HepG2 (cell line): ENCODE results near the gene P3H3. TPM values are rescaled to one million over a fixed set of nuclear protein-coding genes. Genes with fewer than 3 reads are reported as not detected.

Experiments
- ASH2L ChIP-seq: fragments of 300-600, 200-600 bp; sonication (generic); IDR thresholded peaks from 2 replicates; pipeline ENCODE4 v1.7.0; 2017; ENCODE audit warnings: low read depth, mild to moderate bottlenecking, moderate library complexity, mixed read lengths, low read length; ENCODE audit not compliant: insufficient read length
- ATF1 ChIP-seq: IDR thresholded peaks from 2 replicates; pipeline ENCODE4 v1.6.1; 2016; ENCODE audit warnings: mild to moderate bottlenecking, control low read depth
- EP300 ChIP-seq, 3 experiments: sonication (generic) in 1 of 3; formaldehyde crosslinking in 1 of 3; IDR thresholded peaks; 2 replicates each; pipeline versions ENCODE4 v1.5.1 to v1.6.1; 2011 to 2020; ENCODE audit warnings: low read depth in 2 of 3, low read length in 2 of 3, borderline replicate concordance in 1 of 3, improper control_type of control experiment in 1 of 3, mild to moderate bottlenecking in 1 of 3, missing genetic modification reagents in 1 of 3, moderate library complexity in 1 of 3
- GABPA ChIP-seq, 2 experiments: IDR thresholded peaks; 2 replicates each; pipeline ENCODE4 v1.6.1; 2011 to 2016; ENCODE audit warnings: low read depth in 2 of 2, low read length in 1 of 2, missing biosample characterization in 1 of 2, missing genetic modification characterization in 1 of 2
- MEIS2 ChIP-seq: sonication (generic); formaldehyde crosslinking; IDR thresholded peaks from 2 replicates; pipeline ENCODE4 v1.9.0; 2021; ENCODE audit warnings: mild to moderate bottlenecking, missing genetic modification reagents
- NR3C1 ChIP-seq: sonication (generic); formaldehyde crosslinking; IDR thresholded peaks from 2 replicates; pipeline ENCODE4 v1.4.0; 2020; ENCODE audit warnings: missing genetic modification reagents
- SOX5 ChIP-seq: IDR thresholded peaks from 2 replicates; pipeline ENCODE4 v1.6.1; 2016; ENCODE audit warnings: borderline replicate concordance
- ZNF180 ChIP-seq: sonication (generic); formaldehyde crosslinking; IDR thresholded peaks from 2 replicates; pipeline ENCODE4 v1.4.0; 2020; ENCODE audit warnings: low read depth, missing genetic modification reagents, borderline replicate concordance
- ZNF253 ChIP-seq: sonication (generic); formaldehyde crosslinking; IDR thresholded peaks from 2 replicates; pipeline ENCODE4 v1.8.0; 2022; ENCODE audit warnings: mild to moderate bottlenecking, missing genetic modification reagents, borderline replicate concordance
- ZNF460 ChIP-seq: sonication (generic); formaldehyde crosslinking; IDR thresholded peaks from 2 replicates; pipeline ENCODE4 v1.5.1; 2020; ENCODE audit warnings: missing genetic modification reagents, mild to moderate bottlenecking, borderline replicate concordance
- ZNF761 ChIP-seq: sonication (generic); formaldehyde crosslinking; conservative IDR thresholded peaks from 2 replicates; pipeline ENCODE4 v1.4.0; 2020; ENCODE audit warnings: mild to moderate bottlenecking, missing genetic modification reagents
- ZNF776 ChIP-seq: sonication (generic); formaldehyde crosslinking; IDR thresholded peaks from 2 replicates; pipeline ENCODE4 v1.4.0; 2020; ENCODE audit warnings: mild to moderate bottlenecking, missing genetic modification reagents
- ZNF816 ChIP-seq: sonication (generic); formaldehyde crosslinking; IDR thresholded peaks from 2 replicates; pipeline ENCODE4 v1.8.0; 2022; ENCODE audit warnings: missing genetic modification reagents, mild to moderate bottlenecking, borderline replicate concordance
- polyA plus RNA-seq, 8 experiments: library from polyadenylated mRNA; depleted of rRNA in 3 of 8; stranded (reverse) in 7 of 8; unstranded in 1 of 8; fragments of >200 nt; fragmentation: Illumina TruSeq in 4 of 8; extraction: Trizol in 4 of 8; gene quantifications; 2 replicates each; pipeline versions ENCODE4 v1.2.1 to v1.2.3, GENCODE V29; 2011 to 2016; ENCODE audit warnings: low read depth in 4 of 8, missing spikeins in 1 of 8, mixed read lengths in 1 of 8; ENCODE audit not compliant: insufficient read depth in 1 of 8
- total RNA-seq, 5 experiments: library from RNA; depleted of rRNA; stranded (reverse); fragments of >200 nt; fragmentation: Illumina TruSeq; extraction: Trizol; gene quantifications; 2 replicates each; pipeline ENCODE4 v1.2.3, GENCODE V29; 2016; ENCODE audit warnings: low read depth in 1 of 5
- TF ChIP-seq, protein P1 (sequence below): sonication (generic); formaldehyde crosslinking; IDR thresholded peaks from 2 replicates; pipeline ENCODE4 v1.5.0; 2020; ENCODE audit warnings: mild to moderate bottlenecking, missing genetic modification reagents
- TF ChIP-seq, protein P2 (sequence below): sonication (generic); formaldehyde crosslinking; IDR thresholded peaks from 2 replicates; pipeline ENCODE4 v1.5.0; 2020; ENCODE audit warnings: missing genetic modification reagents
- TF ChIP-seq, protein P3 (sequence below): IDR thresholded peaks from 2 replicates; pipeline ENCODE4 v1.6.1; 2016; ENCODE audit warnings: missing genetic modification reagents, missing compliant biosample characterization
- TF ChIP-seq, protein P4 (sequence below): sonication (generic); formaldehyde crosslinking; IDR thresholded peaks from 2 replicates; pipeline ENCODE4 v1.8.1; 2023; ENCODE audit warnings: missing genetic modification reagents, inconsistent platforms, borderline replicate concordance
- TF ChIP-seq, protein P5 (sequence below): sonication (generic); formaldehyde crosslinking; IDR thresholded peaks from 2 replicates; pipeline ENCODE4 v1.4.0; 2020; ENCODE audit warnings: missing genetic modification reagents
- TF ChIP-seq, protein P6 (sequence below): sonication (generic); formaldehyde crosslinking; IDR thresholded peaks from 2 replicates; pipeline ENCODE4 v1.8.1; 2023; ENCODE audit warnings: missing genetic modification reagents, mild to moderate bottlenecking, borderline replicate concordance
- TF ChIP-seq, protein P7 (sequence below): sonication (generic); formaldehyde crosslinking; IDR thresholded peaks from 2 replicates; pipeline ENCODE4 v1.4.0; 2020; ENCODE audit warnings: missing genetic modification reagents, low read depth, mild to moderate bottlenecking, borderline replicate concordance

Gene P3H3
- total and polyA plus RNA-seq, 2 of the 13 experiments (the other 11 are each of a cell fraction or from before 2014, with no cell fraction given) = 20.1 to 20.5 TPM

DNA sequence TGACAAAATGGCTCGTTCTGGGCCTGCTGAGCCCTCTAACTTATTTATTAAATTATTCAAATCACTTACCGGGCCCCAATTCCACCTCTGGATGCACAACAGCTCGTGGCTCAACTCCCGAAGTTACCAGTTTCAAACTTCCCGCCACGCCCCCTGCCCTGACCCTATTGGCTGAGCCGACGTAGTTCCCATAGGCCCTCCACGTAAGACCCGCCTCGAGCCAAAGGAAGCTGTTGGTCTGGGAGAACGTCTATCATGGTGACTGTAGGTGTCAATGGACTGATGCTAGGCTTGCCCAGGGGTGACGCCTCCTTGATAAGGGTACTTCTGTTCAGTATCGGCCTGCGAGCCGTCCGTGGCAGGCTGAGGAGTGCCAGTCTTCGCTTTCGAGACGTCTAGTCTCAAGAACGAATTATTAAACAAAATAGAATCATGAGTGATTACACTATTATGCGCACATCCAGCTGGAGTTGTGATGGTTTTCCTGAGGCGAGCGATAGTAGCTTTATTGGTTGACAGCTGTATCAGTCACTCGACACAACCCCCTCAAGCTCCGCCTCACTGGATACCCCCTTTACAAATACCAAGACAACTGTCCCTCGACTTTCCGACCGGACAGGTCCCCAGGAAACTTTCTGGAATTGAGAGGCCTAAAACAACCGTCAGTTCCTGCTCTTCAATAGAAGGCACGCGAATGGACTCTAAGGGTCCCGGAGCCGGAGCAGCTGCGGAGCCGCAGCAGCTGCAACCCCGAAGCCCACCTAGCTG lies 23.1 kb downstream of the P3H3 start, which contains the start of gene CDCA3 (continued):
- TF ChIP-seq ZNF816 (CRISPR knock-in tag) = no peak; the same call in 1 of the 2 replicates
- TF ChIP-seq ZNF460 = no peak
- TF ChIP-seq ATF1 = peak; percentile 88
- no peak for TF ChIP-seq ZNF180 (CRISPR knock-in tag)
- TF ChIP-seq, protein P1, sequence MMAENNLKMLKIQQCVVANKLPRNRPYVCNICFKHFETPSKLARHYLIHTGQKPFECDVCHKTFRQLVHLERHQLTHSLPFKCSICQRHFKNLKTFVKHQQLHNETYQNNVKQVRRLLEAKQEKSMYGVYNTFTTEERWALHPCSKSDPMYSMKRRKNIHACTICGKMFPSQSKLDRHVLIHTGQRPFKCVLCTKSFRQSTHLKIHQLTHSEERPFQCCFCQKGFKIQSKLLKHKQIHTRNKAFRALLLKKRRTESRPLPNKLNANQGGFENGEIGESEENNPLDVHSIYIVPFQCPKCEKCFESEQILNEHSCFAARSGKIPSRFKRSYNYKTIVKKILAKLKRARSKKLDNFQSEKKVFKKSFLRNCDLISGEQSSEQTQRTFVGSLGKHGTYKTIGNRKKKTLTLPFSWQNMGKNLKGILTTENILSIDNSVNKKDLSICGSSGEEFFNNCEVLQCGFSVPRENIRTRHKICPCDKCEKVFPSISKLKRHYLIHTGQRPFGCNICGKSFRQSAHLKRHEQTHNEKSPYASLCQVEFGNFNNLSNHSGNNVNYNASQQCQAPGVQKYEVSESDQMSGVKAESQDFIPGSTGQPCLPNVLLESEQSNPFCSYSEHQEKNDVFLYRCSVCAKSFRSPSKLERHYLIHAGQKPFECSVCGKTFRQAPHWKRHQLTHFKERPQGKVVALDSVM (CRISPR knock-in tag) = no peak
- TF ChIP-seq, protein P2, sequence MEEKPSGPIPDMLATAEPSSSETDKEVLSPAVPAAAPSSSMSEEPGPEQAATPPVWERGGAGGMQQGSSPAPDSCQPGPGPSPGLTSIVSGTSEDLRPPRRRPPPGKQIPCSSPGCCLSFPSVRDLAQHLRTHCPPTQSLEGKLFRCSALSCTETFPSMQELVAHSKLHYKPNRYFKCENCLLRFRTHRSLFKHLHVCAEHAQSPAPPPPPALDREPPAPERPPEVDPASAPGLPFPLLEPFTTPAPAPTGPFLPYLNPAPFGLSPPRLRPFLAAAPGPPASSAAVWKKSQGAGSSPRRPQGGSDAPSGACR (CRISPR knock-in tag) = no peak
- TF ChIP-seq SOX5 (CRISPR knock-in tag) = no peak
- TF ChIP-seq, protein P3, sequence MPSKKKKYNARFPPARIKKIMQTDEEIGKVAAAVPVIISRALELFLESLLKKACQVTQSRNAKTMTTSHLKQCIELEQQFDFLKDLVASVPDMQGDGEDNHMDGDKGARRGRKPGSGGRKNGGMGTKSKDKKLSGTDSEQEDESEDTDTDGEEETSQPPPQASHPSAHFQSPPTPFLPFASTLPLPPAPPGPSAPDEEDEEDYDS (CRISPR knock-in tag) = peak; percentile 93
- TF ChIP-seq, protein P4, sequence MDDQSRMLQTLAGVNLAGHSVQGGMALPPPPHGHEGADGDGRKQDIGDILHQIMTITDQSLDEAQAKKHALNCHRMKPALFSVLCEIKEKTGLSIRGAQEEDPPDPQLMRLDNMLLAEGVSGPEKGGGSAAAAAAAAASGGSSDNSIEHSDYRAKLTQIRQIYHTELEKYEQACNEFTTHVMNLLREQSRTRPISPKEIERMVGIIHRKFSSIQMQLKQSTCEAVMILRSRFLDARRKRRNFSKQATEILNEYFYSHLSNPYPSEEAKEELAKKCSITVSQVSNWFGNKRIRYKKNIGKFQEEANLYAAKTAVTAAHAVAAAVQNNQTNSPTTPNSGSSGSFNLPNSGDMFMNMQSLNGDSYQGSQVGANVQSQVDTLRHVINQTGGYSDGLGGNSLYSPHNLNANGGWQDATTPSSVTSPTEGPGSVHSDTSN (CRISPR knock-in tag) = no peak; the same call in 1 of the 2 replicates
- 0 out of 2 replicates have a peak, but pooled peaks have one; percentile 18 for TF ChIP-seq MEIS2 (CRISPR knock-in tag)
- TF ChIP-seq, protein P5, sequence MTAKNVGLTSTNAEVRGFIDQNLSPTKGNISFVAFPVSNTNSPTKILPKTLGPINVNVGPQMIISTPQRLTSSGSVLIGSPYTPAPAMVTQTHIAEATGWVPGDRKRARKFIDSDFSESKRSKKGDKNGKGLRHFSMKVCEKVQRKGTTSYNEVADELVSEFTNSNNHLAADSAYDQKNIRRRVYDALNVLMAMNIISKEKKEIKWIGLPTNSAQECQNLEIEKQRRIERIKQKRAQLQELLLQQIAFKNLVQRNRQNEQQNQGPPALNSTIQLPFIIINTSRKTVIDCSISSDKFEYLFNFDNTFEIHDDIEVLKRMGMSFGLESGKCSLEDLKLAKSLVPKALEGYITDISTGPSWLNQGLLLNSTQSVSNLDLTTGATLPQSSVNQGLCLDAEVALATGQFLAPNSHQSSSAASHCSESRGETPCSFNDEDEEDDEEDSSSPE (CRISPR knock-in tag) = peak; percentile 100
- no peak for TF ChIP-seq NR3C1
- TF ChIP-seq ASH2L = no peak
- TF ChIP-seq ZNF776 (CRISPR knock-in tag) = no peak
- no peak; the same call in 1 of the 2 replicates for TF ChIP-seq ZNF761
- TF ChIP-seq GABPA (IDR thresholded peaks at IDR 0.05; ENCODE audit: low read depth, low read length) = no peak
- TF ChIP-seq GABPA (CRISPR knock-in tag; IDR thresholded peaks at IDR 0.05; ENCODE audit: low read depth) = peak; percentile 62
- TF ChIP-seq EP300 (IDR thresholded peaks at IDR 0.05; ENCODE audit: low read depth in 2 of 2, low read length in 2 of 2) = 0 out of 4 replicates have a peak, but pooled peaks of 1 of the 2 experiments have one; percentile 10
- no peak for TF ChIP-seq EP300 (CRISPR knock-in tag; IDR thresholded peaks at IDR 0.05; ENCODE audit: borderline replicate concordance)
- TF ChIP-seq, protein P6, sequence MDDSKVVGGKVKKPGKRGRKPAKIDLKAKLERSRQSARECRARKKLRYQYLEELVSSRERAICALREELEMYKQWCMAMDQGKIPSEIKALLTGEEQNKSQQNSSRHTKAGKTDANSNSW (CRISPR knock-in tag) = no peak
- TF ChIP-seq, protein P7, sequence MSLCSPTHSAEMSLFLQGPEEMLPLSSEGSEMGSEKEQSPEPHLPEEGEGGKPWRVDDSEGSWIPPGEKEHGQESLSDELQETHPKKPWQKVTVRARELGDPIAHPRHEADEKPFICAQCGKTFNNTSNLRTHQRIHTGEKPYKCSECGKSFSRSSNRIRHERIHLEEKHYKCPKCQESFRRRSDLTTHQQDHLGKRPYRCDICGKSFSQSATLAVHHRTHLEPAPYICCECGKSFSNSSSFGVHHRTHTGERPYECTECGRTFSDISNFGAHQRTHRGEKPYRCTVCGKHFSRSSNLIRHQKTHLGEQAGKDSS = no peak
- no peak; the same call in 1 of the 2 replicates for TF ChIP-seq ZNF253 (CRISPR knock-in tag)
